T-helper 17 cell (primary cell): ENCODE measurements around the gene INSL3. TPM values are rescaled to one million over a fixed set of nuclear protein-coding genes. Genes with fewer than 3 reads are reported as not detected.

Experiments used
- ATAC-seq: fragments of 150-1000 bp; cut with Tn5 transposase; 2 replicates; pipeline ENCODE4 v1.10.0; 2021; ENCODE audit warnings: mild to moderate bottlenecking, moderate library complexity
- DNase-seq, 3 donors: peaks; one replicate each; pipeline versions ENCODE4 v3.0.0 to v3.0.0-alpha.2; 2020 to 2021
- H3K9me3 ChIP-seq: one replicate; pipeline ENCODE4 v1.7.0; 2013; ENCODE audit warnings: low read length, mild to moderate bottlenecking; ENCODE audit not compliant: control insufficient read depth, poor library complexity, severe bottlenecking
- H3K27ac Mint-ChIP-seq: one replicate; pipeline ENCODE4 v1.8.0; 2022; ENCODE audit warnings: mild to moderate bottlenecking, moderate library complexity, mixed read lengths
- H3K27me3 Mint-ChIP-seq: one replicate; pipeline ENCODE4 v1.8.0; 2022; ENCODE audit warnings: mixed read lengths
- H3K36me3 Mint-ChIP-seq: one replicate; pipeline ENCODE4 v1.8.0; 2022; ENCODE audit warnings: low read depth, mixed read lengths
- H3K4me1 Mint-ChIP-seq: one replicate; pipeline ENCODE4 v1.8.0; 2022; ENCODE audit warnings: mild to moderate bottlenecking, mixed read lengths
- H3K4me3 Mint-ChIP-seq: one replicate; pipeline ENCODE4 v1.8.0; 2022; ENCODE audit warnings: mild to moderate bottlenecking, moderate library complexity, mixed read lengths
- total RNA-seq, 4 donors: library from RNA in 2 of 4; stranded (reverse) in 2 of 4; gene quantifications; one replicate each; pipeline ENCODE4 v1.2.3 and lab custom pipeline; 2022 to 2026

Gene INSL3
- total RNA-seq, 2 donors from 2014 or later: 5.0 to 9.1 TPM

GRCh38 chr19:17859533-17860330 is 38.4 kb upstream of the INSL3 start, which contains the start of gene RPL18A:
Gene RPL18A, plus strand, starts transcription at chr19:17859910. Its CDS starts 47 bp downstream, at chr19:17859957.
- H3K27me3 Mint-ChIP-seq: no peaks in the 10 kb centered on the region
- peak; percentile 92 to 98 (median 98) for DNase-seq
- H3K27ac Mint-ChIP-seq: peak within 1 kb of the TSS; percentile 93
- peak; percentile 96 for ATAC-seq
- peak within 1 kb of the TSS; percentile 97 for H3K4me3 Mint-ChIP-seq
- H3K4me1 Mint-ChIP-seq: peaks cover 28% of the 10 kb centered on the region
- H3K9me3 ChIP-seq: no peaks in the 10 kb centered on the region
- peaks cover 2% of the 10 kb centered on the region for H3K36me3 Mint-ChIP-seq

- H3K36me3 Mint-ChIP-seq: peaks cover 2% of the 10 kb centered on the region
- no peaks in the 10 kb centered on the region for H3K9me3 ChIP-seq
- H3K27ac Mint-ChIP-seq: peak overlapping the region; percentile 57
- peak; percentile 18 for ATAC-seq
- peak; percentile 78 to 96 (median 81) for DNase-seq
- no peaks in the 10 kb centered on the region for H3K27me3 Mint-ChIP-seq
- no peak overlapping the region for H3K4me3 Mint-ChIP-seq
- peaks cover 29% of the 10 kb centered on the region for H3K4me1 Mint-ChIP-seq
Observed at GRCh38 chr19:17855280-17856152, 34.2 kb upstream of the INSL3 start.

- no peak for DNase-seq
- Mint-ChIP-seq H3K36me3 (no peaks in the 10 kb centered on the region), H3K27me3 (no peaks in the 10 kb centered on the region), H3K27ac (no peak overlapping the region), H3K4me3 (no peak overlapping the region), H3K4me1 (peaks cover 28% of the 10 kb centered on the region)
- no peaks in the 10 kb centered on the region for H3K9me3 ChIP-seq
- ATAC-seq: no peak
Observed at GRCh38 chr19:17854061-17854460, 32.7 kb upstream of the INSL3 start.

- Mint-ChIP-seq H3K4me3 (peak overlapping the region; percentile 93), H3K27me3 (no peaks in the 10 kb centered on the region), H3K4me1 (peaks cover 49% of the 10 kb centered on the region), H3K36me3 (peaks cover 5% of the 10 kb centered on the region), H3K27ac (peak overlapping the region; percentile 96)
- DNase-seq (no peak), ATAC-seq (no peak)
- H3K9me3 ChIP-seq: no peaks in the 10 kb centered on the region
Observed at GRCh38 chr19:17848595-17849292, 27.4 kb upstream of the INSL3 start.

- Mint-ChIP-seq H3K27ac (peak within 1 kb of the TSS; percentile 96), H3K36me3 (peaks cover 5% of the 10 kb centered on the region), H3K4me1 (peaks cover 53% of the 10 kb centered on the region), H3K27me3 (no peaks in the 10 kb centered on the region), H3K4me3 (peak within 1 kb of the TSS; percentile 93)
- ATAC-seq (peak; percentile 85), DNase-seq (peak; percentile 68 to 77 (median 76))
- H3K9me3 ChIP-seq: no peaks in the 10 kb centered on the region
Observed at GRCh38 chr19:17847538-17848366, 26.4 kb upstream of the INSL3 start, which contains the start of gene JAK3. Gene JAK3, minus strand, starts transcription at chr19:17847982. Its CDS starts 3,565 bp downstream, at chr19:17844417.

- peak overlapping the region; percentile 96 for H3K27ac Mint-ChIP-seq
- H3K27me3 Mint-ChIP-seq: no peaks in the 10 kb centered on the region
- peak overlapping the region; percentile 93 for H3K4me3 Mint-ChIP-seq
- DNase-seq (peak in 2 of 3 donors; percentile 36 to 53), ATAC-seq (peak; percentile 45)
- H3K4me1 Mint-ChIP-seq: peaks cover 46% of the 10 kb centered on the region
- no peaks in the 10 kb centered on the region for H3K9me3 ChIP-seq
- H3K36me3 Mint-ChIP-seq: peaks cover 5% of the 10 kb centered on the region
Observed at GRCh38 chr19:17846146-17846545, 24.8 kb upstream of the INSL3 start.

GRCh38 chr19:17843908-17844490 is 22.7 kb upstream of the INSL3 start:
- Mint-ChIP-seq H3K4me3 (peak overlapping the region; percentile 93), H3K4me1 (peaks cover 33% of the 10 kb centered on the region)
- ATAC-seq: no peak

GRCh38 chr19:17843292-17843827 is 22.0 kb upstream of the INSL3 start:
- DNase-seq: no peak
- Mint-ChIP-seq H3K27me3 (no peaks in the 10 kb centered on the region), H3K36me3 (peaks cover 5% of the 10 kb centered on the region), H3K4me1 (peaks cover 28% of the 10 kb centered on the region), H3K4me3 (peak overlapping the region; percentile 93), H3K27ac (peak overlapping the region; percentile 96)
- no peaks in the 10 kb centered on the region for H3K9me3 ChIP-seq
- no peak for ATAC-seq

More at GRCh38 chr19:17843908-17844490, 22.7 kb upstream of the INSL3 start:
- Mint-ChIP-seq H3K27me3 (no peaks in the 10 kb centered on the region), H3K27ac (peak overlapping the region; percentile 96), H3K36me3 (peaks cover 5% of the 10 kb centered on the region)
- H3K9me3 ChIP-seq: no peaks in the 10 kb centered on the region
- no peak for DNase-seq

- H3K4me3 Mint-ChIP-seq: no peak overlapping the region
- no peak for ATAC-seq
- no peaks in the 10 kb centered on the region for H3K27me3 Mint-ChIP-seq
- no peaks in the 10 kb centered on the region for H3K9me3 ChIP-seq
- H3K36me3 Mint-ChIP-seq: peaks cover 6% of the 10 kb centered on the region
- peaks cover 23% of the 10 kb centered on the region for H3K4me1 Mint-ChIP-seq
- H3K27ac Mint-ChIP-seq: no peak overlapping the region
- no peak for DNase-seq
Observed at GRCh38 chr19:17842663-17843291, 21.5 kb upstream of the INSL3 start.

- Mint-ChIP-seq H3K4me1 (peaks cover 22% of the 10 kb centered on the region), H3K27ac (peak overlapping the region; percentile 75), H3K36me3 (peaks cover 5% of the 10 kb centered on the region), H3K4me3 (no peak overlapping the region), H3K27me3 (no peaks in the 10 kb centered on the region)
- DNase-seq (peak; percentile 26 to 40 (median 29)), ATAC-seq (peak; percentile 51)
- H3K9me3 ChIP-seq: no peaks in the 10 kb centered on the region
Observed at GRCh38 chr19:17841810-17842662, 20.7 kb upstream of the INSL3 start.
